GM12878 (cell line): ENCODE data around the gene MRPS5. TPM values are rescaled to one million over a fixed set of nuclear protein-coding genes. Genes with fewer than 3 reads are reported as not detected.

ENCODE experiments used
- ATAC-seq: fragments of 200-7000 bp; cut with Tn5 transposase; 3 replicates; pipeline ENCODE4 v1.9.1; 2020; ENCODE audit warnings: mild to moderate bottlenecking, moderate library complexity
- BruUV-seq: library from RNA; stranded (reverse); fragments of 400-500 nt; replicated peaks from 2 replicates; lab custom pipeline; 2021; lab: Mats Ljungman, UMichigan
- CTCF ChIA-PET: fragments of 300-600 bp; sonication (Branson Sonifier 250); formaldehyde crosslinking; extraction: SDS; loops from one replicate; lab custom pipeline; 2021; ENCODE audit warnings: inconsistent platforms; lab: Yijun Ruan, JAX
- POLR2A ChIA-PET: fragments of 350-600 bp; formaldehyde crosslinking; extraction: SDS; loops from one replicate; lab custom pipeline; 2021; ENCODE audit warnings: inconsistent platforms; lab: Charles Lee
- RAD21 ChIA-PET: fragments of 300-600 bp; sonication (Branson Sonifier 250); formaldehyde crosslinking; loops from one replicate; lab custom pipeline; 2023; ENCODE audit warnings: antibody characterized with exemption; ENCODE audit not compliant: unreplicated experiment; lab: Charles Lee
- SMC1A ChIA-PET: fragments of 300-600 bp; sonication (Branson Sonifier 250); formaldehyde crosslinking; loops from one replicate; lab custom pipeline; 2023; ENCODE audit not compliant: unreplicated experiment, uncharacterized antibody; lab: Charles Lee
- DNase-seq: peaks from one replicate; pipeline ENCODE4 v3.0.0-alpha.2; 2011; ENCODE audit warnings: low read depth, low spot score
- FAIRE-seq: peaks from 3 replicates; lab custom pipeline; 2011; peaks lifted over from hg19 to GRCh38; lab: Jason Lieb, UNC
- H2AFZ ChIP-seq: 2 replicates; pipeline ENCODE4 v1.6.0; 2011; ENCODE audit warnings: low read depth, low read length, control low read depth; ENCODE audit not compliant: control insufficient read depth
- H3K27ac ChIP-seq: 2 replicates; pipeline ENCODE4 v1.5.1; 2011; ENCODE audit warnings: control low read depth; ENCODE audit not compliant: control insufficient read depth, insufficient read depth
- H3K27me3 ChIP-seq, 2 experiments: replicated peaks in 1 of 2; 2 replicates each; pipeline versions ENCODE4 v1.6.0 to v1.6.1; 2011; ENCODE audit warnings: low read length in 1 of 2; ENCODE audit not compliant: control insufficient read depth in 2 of 2, insufficient read depth in 2 of 2
- H3K36me3 ChIP-seq, 2 experiments: 2 replicates each; pipeline ENCODE4 v1.5.1; 2011; ENCODE audit warnings: low read length in 1 of 2; ENCODE audit not compliant: control insufficient read depth in 2 of 2, insufficient read depth in 2 of 2
- H3K4me1 ChIP-seq: 2 replicates; pipeline ENCODE4 v1.6.1; 2011; ENCODE audit warnings: mild to moderate bottlenecking, low read length, moderate library complexity, mixed read lengths; ENCODE audit not compliant: control insufficient read depth, insufficient read depth
- H3K4me2 ChIP-seq: 2 replicates; pipeline ENCODE4 v1.6.0; 2011; ENCODE audit warnings: control low read depth; ENCODE audit not compliant: control insufficient read depth, insufficient read depth
- H3K4me3 ChIP-seq: fragments of 200-600 bp; sonication (generic); 2 replicates; pipeline ENCODE4 v1.5.1; 2016
- H3K79me2 ChIP-seq: 2 replicates; pipeline ENCODE4 v1.6.0; 2011; ENCODE audit warnings: low read length; ENCODE audit not compliant: control insufficient read depth, insufficient read depth
- H3K9ac ChIP-seq: 2 replicates; pipeline ENCODE4 v1.8.0; 2011; ENCODE audit warnings: low read length, control low read depth, mixed read lengths; ENCODE audit not compliant: control insufficient read depth, insufficient read depth
- H3K9me3 ChIP-seq: replicated peaks from 3 replicates; pipeline ENCODE4 v1.5.1; 2011; ENCODE audit warnings: mild to moderate bottlenecking, low read length; ENCODE audit not compliant: control insufficient read depth, insufficient read depth
- H4K20me1 ChIP-seq: 2 replicates; pipeline ENCODE4 v1.6.0; 2011; ENCODE audit not compliant: control insufficient read depth, insufficient read depth
- CBX5 ChIP-seq: sonication (generic); IDR thresholded peaks from 2 replicates; pipeline ENCODE4 v1.6.1; 2016; ENCODE audit warnings: low read depth, moderate library complexity, mild to moderate bottlenecking, inconsistent platforms
- HCFC1 ChIP-seq: fragments of 150-350 bp; IDR thresholded peaks from 2 replicates; pipeline ENCODE4 v1.6.1; 2014; ENCODE audit warnings: low read length
- HDAC6 ChIP-seq: fragments of 200-600 bp; sonication (generic); IDR thresholded peaks from one replicate; pipeline ENCODE4 v1.8.0; 2017; ENCODE audit warnings: antibody characterized with exemption; ENCODE audit not compliant: unreplicated experiment
- MTA2 ChIP-seq: fragments of 450-650 bp; IDR thresholded peaks from 2 replicates; pipeline ENCODE4 v1.6.1; 2016; ENCODE audit warnings: low read depth, mild to moderate bottlenecking, moderate library complexity
- NBN ChIP-seq: fragments of 450-650 bp; IDR thresholded peaks from 2 replicates; pipeline ENCODE4 v1.6.1; 2016
- NFYA ChIP-seq: IDR thresholded peaks from 2 replicates; pipeline ENCODE4 v1.6.1; 2011; ENCODE audit warnings: low read depth, mild to moderate bottlenecking, low read length, improper control_type of control experiment, borderline replicate concordance
- NR2C1 ChIP-seq: fragments of 450-650 bp; IDR thresholded peaks from 2 replicates; pipeline ENCODE4 v1.6.1; 2017; ENCODE audit warnings: antibody characterized with exemption, mild to moderate bottlenecking, moderate library complexity
- PKNOX1 ChIP-seq: fragments of 450-650 bp; IDR thresholded peaks from 2 replicates; pipeline ENCODE4 v1.6.1; 2016; ENCODE audit warnings: mild to moderate bottlenecking
- POU2F2 ChIP-seq: IDR thresholded peaks from 3 replicates; pipeline ENCODE4 v1.6.1; 2011; ENCODE audit warnings: low read depth, mild to moderate bottlenecking, low read length, borderline replicate concordance
- TBL1XR1 ChIP-seq: IDR thresholded peaks from 2 replicates; pipeline ENCODE4 v1.6.1; 2012; ENCODE audit warnings: low read depth, low read length, improper control_type of control experiment
- USF1 ChIP-seq: IDR thresholded peaks from 2 replicates; pipeline ENCODE4 v1.6.1; 2011; ENCODE audit warnings: borderline replicate concordance, low read depth, mild to moderate bottlenecking, moderate library complexity, mixed read lengths, low read length; ENCODE audit not compliant: insufficient read depth; ENCODE audit errors: extremely low read length
- ZNF274 ChIP-seq: IDR thresholded peaks from one replicate; pipeline ENCODE4 v1.8.0; 2011; ENCODE audit not compliant: insufficient read length, insufficient read depth
- WGBS: methylation state at CpG from one replicate; pipeline ENCODE4 v1.1.6; 2016; ENCODE audit warnings: low lambda C conversion rate; ENCODE audit not compliant: insufficient replicate concordance, insufficient coverage; ENCODE audit errors: missing lambda C conversion rate; 5-methylcytosine and 5-hydroxymethylcytosine counted together
- in situ Hi-C: fragments of 300-500 bp; cut with MboI; formaldehyde crosslinking; loops from 9 replicates; pipeline ENCODE4 v1.14.3; 2018; ENCODE audit warnings: mixed read lengths
- intact Hi-C: fragments of 100-400 bp; cut with micrococcal nuclease; formaldehyde crosslinking; loops from one replicate; pipeline ENCODE4 v1.14.2; 2022; ENCODE audit not compliant: unreplicated experiment
- polyA plus RNA-seq, 11 experiments: library from polyadenylated mRNA; depleted of rRNA in 4 of 11; unstranded in 6 of 11; stranded (reverse) in 5 of 11; fragments of >200 nt; fragmentation: Nextera tagmentation in 4 of 11; fragmentation: Illumina TruSeq in 1 of 11; extraction: Ambion mirVana in 4 of 11; extraction: Trizol in 1 of 11; gene quantifications; 1 replicate in 1 of 11; 2 replicates in 10 of 11; pipeline versions ENCODE4 v1.2.1 to v1.2.3, GENCODE V29; 2011 to 2016; ENCODE audit warnings: inconsistent platforms in 2 of 11, missing spikeins in 2 of 11, low read depth in 1 of 11
- total RNA-seq, 4 experiments: library from RNA; depleted of rRNA in 3 of 4; stranded (reverse); fragments of >200 nt in 3 of 4; fragmentation: Illumina TruSeq in 1 of 4; extraction: Trizol in 1 of 4; gene quantifications; 2 replicates each; pipeline versions ENCODE4 v1.2.1 to v1.2.3, GENCODE V29; 2013 to 2021
- TF ChIP-seq, protein P1 (sequence below): fragments of 450-650 bp; IDR thresholded peaks from 2 replicates; pipeline ENCODE4 v1.6.1; 2017; ENCODE audit warnings: mild to moderate bottlenecking, moderate library complexity
- TF ChIP-seq, protein P2 (sequence below): fragments of 450-650 bp; IDR thresholded peaks from 2 replicates; pipeline ENCODE4 v1.6.1; 2018; ENCODE audit warnings: mild to moderate bottlenecking, low read depth, moderate library complexity; ENCODE audit not compliant: partially characterized antibody

The MRPS5 gene
- total and polyA plus RNA-seq, 10 of the 15 experiments (the other 5 are each of a cell fraction or from before 2014, with no cell fraction given), result 54.8 to 93.0 (median 76.3) TPM

DNA sequence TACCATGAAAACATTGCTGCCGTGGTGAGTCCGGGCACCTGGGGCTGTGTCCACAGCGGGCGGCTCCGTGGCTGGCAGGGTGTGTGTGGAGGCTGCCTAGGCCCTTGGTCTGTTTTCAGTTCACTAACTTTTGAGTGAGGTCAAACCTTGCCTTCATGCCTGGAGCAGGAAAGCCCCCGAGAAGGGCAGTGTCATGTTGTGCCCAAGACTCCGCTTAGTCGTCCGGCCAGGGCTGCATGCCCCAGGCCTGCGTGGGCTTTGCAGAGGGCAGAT, 72.0 kb downstream of the MRPS5 start:
- Histone ChIP-seq H3K36me3 (no peaks in the 10 kb centered on the region), H3K27me3 (no peaks in the 10 kb centered on the region), H4K20me1 (no peaks in the 10 kb centered on the region), H3K9ac (no peak overlapping the region), H3K4me1 (peaks cover 34% of the 10 kb centered on the region), H3K79me2 (no peaks in the 10 kb centered on the region), H3K4me3 (no peak overlapping the region), H2AFZ (no peak overlapping the region), H3K4me2 (peak overlapping the region; percentile 37; the same call in 1 of the 2 replicates), H3K9me3 (no peaks in the 10 kb centered on the region), H3K27ac (no peak overlapping the region)
- TF ChIP-seq NR2C1 (no peak), MTA2 (no peak), PKNOX1 (no peak), POU2F2 (no peak), USF1 (no peak), NBN (no peak), TBL1XR1 (no peak), CBX5 (no peak), NFYA (no peak), HCFC1 (no peak), HDAC6 (no peak), ZNF274 (no peak)
- TF ChIP-seq, protein P1, sequence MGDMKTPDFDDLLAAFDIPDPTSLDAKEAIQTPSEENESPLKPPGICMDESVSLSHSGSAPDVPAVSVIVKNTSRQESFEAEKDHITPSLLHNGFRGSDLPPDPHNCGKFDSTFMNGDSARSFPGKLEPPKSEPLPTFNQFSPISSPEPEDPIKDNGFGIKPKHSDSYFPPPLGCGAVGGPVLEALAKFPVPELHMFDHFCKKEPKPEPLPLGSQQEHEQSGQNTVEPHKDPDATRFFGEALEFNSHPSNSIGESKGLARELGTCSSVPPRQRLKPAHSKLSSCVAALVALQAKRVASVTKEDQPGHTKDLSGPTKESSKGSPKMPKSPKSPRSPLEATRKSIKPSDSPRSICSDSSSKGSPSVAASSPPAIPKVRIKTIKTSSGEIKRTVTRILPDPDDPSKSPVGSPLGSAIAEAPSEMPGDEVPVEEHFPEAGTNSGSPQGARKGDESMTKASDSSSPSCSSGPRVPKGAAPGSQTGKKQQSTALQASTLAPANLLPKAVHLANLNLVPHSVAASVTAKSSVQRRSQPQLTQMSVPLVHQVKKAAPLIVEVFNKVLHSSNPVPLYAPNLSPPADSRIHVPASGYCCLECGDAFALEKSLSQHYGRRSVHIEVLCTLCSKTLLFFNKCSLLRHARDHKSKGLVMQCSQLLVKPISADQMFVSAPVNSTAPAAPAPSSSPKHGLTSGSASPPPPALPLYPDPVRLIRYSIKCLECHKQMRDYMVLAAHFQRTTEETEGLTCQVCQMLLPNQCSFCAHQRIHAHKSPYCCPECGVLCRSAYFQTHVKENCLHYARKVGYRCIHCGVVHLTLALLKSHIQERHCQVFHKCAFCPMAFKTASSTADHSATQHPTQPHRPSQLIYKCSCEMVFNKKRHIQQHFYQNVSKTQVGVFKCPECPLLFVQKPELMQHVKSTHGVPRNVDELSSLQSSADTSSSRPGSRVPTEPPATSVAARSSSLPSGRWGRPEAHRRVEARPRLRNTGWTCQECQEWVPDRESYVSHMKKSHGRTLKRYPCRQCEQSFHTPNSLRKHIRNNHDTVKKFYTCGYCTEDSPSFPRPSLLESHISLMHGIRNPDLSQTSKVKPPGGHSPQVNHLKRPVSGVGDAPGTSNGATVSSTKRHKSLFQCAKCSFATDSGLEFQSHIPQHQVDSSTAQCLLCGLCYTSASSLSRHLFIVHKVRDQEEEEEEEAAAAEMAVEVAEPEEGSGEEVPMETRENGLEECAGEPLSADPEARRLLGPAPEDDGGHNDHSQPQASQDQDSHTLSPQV, result no peak
- TF ChIP-seq, protein P2, sequence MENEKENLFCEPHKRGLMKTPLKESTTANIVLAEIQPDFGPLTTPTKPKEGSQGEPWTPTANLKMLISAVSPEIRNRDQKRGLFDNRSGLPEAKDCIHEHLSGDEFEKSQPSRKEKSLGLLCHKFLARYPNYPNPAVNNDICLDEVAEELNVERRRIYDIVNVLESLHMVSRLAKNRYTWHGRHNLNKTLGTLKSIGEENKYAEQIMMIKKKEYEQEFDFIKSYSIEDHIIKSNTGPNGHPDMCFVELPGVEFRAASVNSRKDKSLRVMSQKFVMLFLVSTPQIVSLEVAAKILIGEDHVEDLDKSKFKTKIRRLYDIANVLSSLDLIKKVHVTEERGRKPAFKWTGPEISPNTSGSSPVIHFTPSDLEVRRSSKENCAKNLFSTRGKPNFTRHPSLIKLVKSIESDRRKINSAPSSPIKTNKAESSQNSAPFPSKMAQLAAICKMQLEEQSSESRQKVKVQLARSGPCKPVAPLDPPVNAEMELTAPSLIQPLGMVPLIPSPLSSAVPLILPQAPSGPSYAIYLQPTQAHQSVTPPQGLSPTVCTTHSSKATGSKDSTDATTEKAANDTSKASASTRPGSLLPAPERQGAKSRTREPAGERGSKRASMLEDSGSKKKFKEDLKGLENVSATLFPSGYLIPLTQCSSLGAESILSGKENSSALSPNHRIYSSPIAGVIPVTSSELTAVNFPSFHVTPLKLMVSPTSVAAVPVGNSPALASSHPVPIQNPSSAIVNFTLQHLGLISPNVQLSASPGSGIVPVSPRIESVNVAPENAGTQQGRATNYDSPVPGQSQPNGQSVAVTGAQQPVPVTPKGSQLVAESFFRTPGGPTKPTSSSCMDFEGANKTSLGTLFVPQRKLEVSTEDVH, result no peak
- RAD21 ChIA-PET, result no interaction called here
- SMC1A ChIA-PET, result interaction anchor here (7.8 kb wide), 1 partner anchor 26 kb away, joined by 94 read pairs; the partner anchor contains the start of gene MAL
- DNase-seq, result no peak
- no TSS peak for BruUV-seq
- WGBS, result 89% methylated on average over 10 of the region's 10 CpGs
- 0 out of 3 replicates have a peak, but pooled peaks have one; percentile 9 for ATAC-seq
- no peak for FAIRE-seq
- POLR2A ChIA-PET, result no interaction called here
- intact Hi-C loops, result no loop called here
- CTCF ChIA-PET, result no interaction called here
- in situ Hi-C loops, result no loop called here
